Measurements from ENCODE around the gene ANKRD17.

The ANKRD17 gene

DNA sequence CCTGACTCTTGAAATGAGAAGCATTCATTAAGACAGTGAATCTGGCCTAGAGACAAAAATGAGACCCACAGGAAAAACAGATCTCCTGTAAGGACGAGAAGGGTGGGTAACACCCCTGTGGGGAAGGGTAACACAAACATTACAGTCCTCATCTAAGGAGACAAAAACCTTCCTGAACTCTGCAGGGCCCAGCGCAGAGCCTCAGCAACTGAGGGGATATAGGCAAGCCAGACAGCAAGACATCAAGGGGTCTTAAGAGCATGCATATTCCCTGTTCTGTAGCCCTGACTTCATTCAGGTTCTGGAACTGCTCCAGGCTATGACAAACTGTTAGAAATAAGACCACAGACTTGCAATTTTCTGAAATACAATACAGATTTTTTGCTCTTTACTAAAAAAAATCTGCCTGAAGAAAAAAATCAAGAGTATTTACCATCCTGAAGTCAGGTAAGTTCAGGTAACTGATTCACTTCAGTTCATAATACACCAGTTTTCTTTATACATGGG lies 204.6 kb downstream of the ANKRD17 start:
- DNase-seq (ENCODE audit: low spot score) = no peak

GRCh38 chr4:73053076-73053475 lies 205.5 kb downstream of the ANKRD17 start:
- DNase-seq (ENCODE audit: low spot score) = no peak

- no peak for DNase-seq (ENCODE audit: low spot score)
These were observed 207.0 kb downstream of the ANKRD17 start for GRCh38 chr4:73051625-73052024.

- DNase-seq (ENCODE audit: low spot score) = no peak
These were observed 212.7 kb downstream of the ANKRD17 start for GRCh38 chr4:73045879-73046278.

- DNase-seq (ENCODE audit: low spot score) = no peak
These were observed 221.5 kb downstream of the ANKRD17 start for GRCh38 chr4:73037057-73037456.

DNA sequence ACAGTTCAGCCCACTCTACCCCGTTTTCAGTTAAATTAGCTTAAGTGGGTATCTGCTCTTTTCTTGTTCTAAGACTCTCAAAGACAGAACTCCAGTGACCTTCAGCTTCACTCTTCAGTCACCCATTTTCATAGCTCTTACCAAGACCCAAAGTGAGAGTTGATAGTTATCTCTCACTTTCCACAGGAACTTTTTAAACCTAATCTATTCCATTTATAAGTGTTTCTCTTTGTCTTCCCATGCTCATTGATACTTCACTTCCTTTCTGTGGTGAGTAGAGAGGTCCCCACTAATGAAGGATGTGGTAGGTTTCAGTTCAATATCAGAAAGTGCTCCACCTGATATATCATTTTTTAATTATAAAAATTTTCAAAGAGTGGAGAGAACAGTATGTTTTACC lies 222.5 kb downstream of the ANKRD17 start:
- DNase-seq (ENCODE audit: low spot score) = no peak

- DNase-seq (ENCODE audit: low spot score) = no peak
These were observed 223.7 kb downstream of the ANKRD17 start for GRCh38 chr4:73034896-73035295.

DNA sequence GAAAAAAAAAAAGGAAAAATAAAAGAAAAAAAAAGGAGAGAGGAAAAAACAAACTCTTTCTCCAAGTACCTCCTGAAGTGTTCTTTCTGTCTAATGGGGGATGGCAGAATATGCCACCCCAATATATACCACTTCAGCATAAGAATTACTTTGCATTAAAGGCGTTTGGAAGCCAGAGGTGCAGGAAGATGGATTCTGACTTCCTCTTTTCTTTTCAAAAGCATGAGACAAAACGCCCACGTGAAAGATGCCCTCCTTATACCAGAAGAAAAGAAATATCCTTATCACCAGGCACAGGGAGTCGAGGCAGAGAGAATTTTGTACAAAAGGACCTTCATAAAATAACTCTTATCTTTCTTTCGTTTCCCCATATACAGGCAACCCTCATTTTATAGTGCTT lies 230.0 kb downstream of the ANKRD17 start:
- no peak for DNase-seq (ENCODE audit: low spot score)
